Measurements from ENCODE around the gene GSTM3. TPM values are rescaled to one million over a fixed set of nuclear protein-coding genes. Genes with fewer than 3 reads are reported as not detected.

GSTM3 gene
- total RNA-seq, 2 donors from 2014 or later, result 68.5 to 73.8 TPM

GRCh38 chr1:109722908-109723691, 17.7 kb downstream of the GSTM3 start:
- H3K27ac ChIP-seq, result no peak overlapping the region
- H3K27me3 ChIP-seq, result no peaks in the 10 kb centered on the region
- intact Hi-C loops (cut with DNase I), result no loop called here
- no peak for ATAC-seq
- no peak for DNase-seq
- H3K4me1 ChIP-seq, result peaks cover 38% of the 10 kb centered on the region
- H3K36me3 ChIP-seq (replicated peaks in 1 of 2; ENCODE audit: insufficient read depth in 1 of 2, low read depth in 2 of 2), result no peaks in the 10 kb centered on the region
- H3K9me3 ChIP-seq, result no peaks in the 10 kb centered on the region
- TF ChIP-seq POLR2A (IDR thresholded peaks at IDR 0.05) (no peak), CTCF (IDR thresholded peaks at IDR 0.05) (no peak)
- H3K4me3 ChIP-seq, result no peak overlapping the region
- WGBS, 2 donors, result 71 to 85% methylated on average over 7 of the region's 7 CpGs

GRCh38 chr1:109721971-109722370, 18.9 kb downstream of the GSTM3 start:
- ATAC-seq (no peak), DNase-seq (no peak)
- intact Hi-C loops (cut with DNase I), result no loop called here
- H3K4me1 ChIP-seq, result peaks cover 34% of the 10 kb centered on the region
- WGBS, 2 donors, result 93 to 100% methylated on average over 1 of the region's 1 CpG
- H3K27ac ChIP-seq, result no peak overlapping the region
- no peak for TF ChIP-seq POLR2A (IDR thresholded peaks at IDR 0.05)
- TF ChIP-seq CTCF (IDR thresholded peaks at IDR 0.05), result no peak
- H3K9me3 ChIP-seq, result no peaks in the 10 kb centered on the region
- no peaks in the 10 kb centered on the region for H3K36me3 ChIP-seq (replicated peaks in 1 of 2; ENCODE audit: insufficient read depth in 1 of 2, low read depth in 2 of 2)
- H3K4me3 ChIP-seq, result no peak overlapping the region
- H3K27me3 ChIP-seq, result no peaks in the 10 kb centered on the region

GRCh38 chr1:109721042-109721441, 19.8 kb downstream of the GSTM3 start:
- ATAC-seq (no peak), DNase-seq (no peak)
- Histone ChIP-seq H3K9me3 (no peaks in the 10 kb centered on the region), H3K36me3 (replicated peaks in 1 of 2; ENCODE audit: insufficient read depth in 1 of 2, low read depth in 2 of 2) (no peaks in the 10 kb centered on the region), H3K27ac (no peak overlapping the region), H3K4me3 (no peak overlapping the region), H3K4me1 (peaks cover 25% of the 10 kb centered on the region), H3K27me3 (no peaks in the 10 kb centered on the region)
- intact Hi-C loops (cut with DNase I), result no loop called here
- no peak for TF ChIP-seq POLR2A (IDR thresholded peaks at IDR 0.05)
- no peak for TF ChIP-seq CTCF (IDR thresholded peaks at IDR 0.05)
- 75 to 80% methylated on average over 5 of the region's 5 CpGs for WGBS, 2 donors

- TF ChIP-seq POLR2A (IDR thresholded peaks at IDR 0.05), result no peak
- TF ChIP-seq CTCF (IDR thresholded peaks at IDR 0.05), result no peak
- ATAC-seq, result no peak
- H3K36me3 ChIP-seq (replicated peaks in 1 of 2; ENCODE audit: insufficient read depth in 1 of 2, low read depth in 2 of 2), result no peaks in the 10 kb centered on the region
- H3K4me3 ChIP-seq, result no peak overlapping the region
- no peaks in the 10 kb centered on the region for H3K27me3 ChIP-seq
- no peak overlapping the region for H3K27ac ChIP-seq
- H3K9me3 ChIP-seq, result no peaks in the 10 kb centered on the region
- DNase-seq, result no peak
- H3K4me1 ChIP-seq, result peaks cover 10% of the 10 kb centered on the region
- WGBS, 2 donors, result 69 to 73% methylated on average over 5 of the region's 5 CpGs
- intact Hi-C loops (cut with DNase I), result loop anchor here (5.0 kb wide), 1 partner anchor 53 kb away; no protein-coding TSS in a partner anchor
Observed at GRCh38 chr1:109719337-109719837, 21.5 kb downstream of the GSTM3 start.

Data from body of pancreas (tissue), 4 donors.